Coronary artery (tissue), 2 donors: ENCODE data around the gene AQP7.

ENCODE experiments used
- DNase-seq: peaks from one replicate; pipeline ENCODE4 v3.0.0-alpha.2; 2017; ENCODE audit warnings: low spot score
- H3K27ac ChIP-seq, 2 donors: fragments of 200-600 bp; sonication (generic); one replicate each; pipeline ENCODE4 v1.5.1; 2016 to 2019
- H3K4me3 ChIP-seq: fragments of 200-600 bp; sonication (generic); 2 replicates; pipeline ENCODE4 v1.5.1; 2016; ENCODE audit warnings: mild to moderate bottlenecking, moderate library complexity
- TF ChIP-seq, protein P1 (sequence below): fragments of 200-600 bp; sonication (generic); IDR thresholded peaks from one replicate; pipeline ENCODE4 v1.5.1; 2019; ENCODE audit warnings: antibody characterized with exemption

The AQP7 gene

DNA sequence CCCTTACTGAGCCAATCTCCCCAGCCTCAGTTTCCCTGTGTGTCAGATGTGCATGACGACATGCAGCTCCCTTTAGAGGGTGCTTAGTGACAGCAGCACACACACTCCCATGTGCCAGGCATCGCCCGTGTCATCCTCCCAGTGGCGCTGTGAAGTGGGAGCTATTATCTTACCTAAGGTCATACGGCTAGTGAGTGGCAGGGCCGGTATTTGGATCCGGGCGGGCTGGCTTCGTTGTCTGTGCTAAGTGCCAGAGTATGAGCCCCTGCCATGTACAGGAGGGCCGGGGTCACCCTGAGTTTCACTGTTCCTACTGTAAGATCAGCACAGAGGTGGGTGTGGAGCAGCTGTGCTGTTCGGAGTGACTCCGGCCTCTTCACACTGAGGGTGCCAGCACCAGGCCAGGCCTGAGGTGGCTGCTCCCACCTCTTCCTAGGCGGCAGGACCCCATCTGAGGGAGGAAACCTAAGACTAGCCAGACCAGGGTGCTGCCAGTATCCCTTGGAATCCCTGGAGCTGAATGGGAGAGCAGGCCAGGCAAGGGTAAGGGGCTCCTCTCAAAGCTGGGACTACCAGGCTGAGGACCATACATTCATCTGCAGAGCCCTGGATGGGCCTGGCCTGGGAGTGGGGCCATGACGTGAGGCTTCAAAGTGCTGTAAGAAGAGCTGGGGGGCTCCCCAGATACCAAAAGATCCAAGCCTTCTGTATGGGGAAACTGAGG lies 22.5 kb downstream of the AQP7 start:
- TF ChIP-seq, protein P1, sequence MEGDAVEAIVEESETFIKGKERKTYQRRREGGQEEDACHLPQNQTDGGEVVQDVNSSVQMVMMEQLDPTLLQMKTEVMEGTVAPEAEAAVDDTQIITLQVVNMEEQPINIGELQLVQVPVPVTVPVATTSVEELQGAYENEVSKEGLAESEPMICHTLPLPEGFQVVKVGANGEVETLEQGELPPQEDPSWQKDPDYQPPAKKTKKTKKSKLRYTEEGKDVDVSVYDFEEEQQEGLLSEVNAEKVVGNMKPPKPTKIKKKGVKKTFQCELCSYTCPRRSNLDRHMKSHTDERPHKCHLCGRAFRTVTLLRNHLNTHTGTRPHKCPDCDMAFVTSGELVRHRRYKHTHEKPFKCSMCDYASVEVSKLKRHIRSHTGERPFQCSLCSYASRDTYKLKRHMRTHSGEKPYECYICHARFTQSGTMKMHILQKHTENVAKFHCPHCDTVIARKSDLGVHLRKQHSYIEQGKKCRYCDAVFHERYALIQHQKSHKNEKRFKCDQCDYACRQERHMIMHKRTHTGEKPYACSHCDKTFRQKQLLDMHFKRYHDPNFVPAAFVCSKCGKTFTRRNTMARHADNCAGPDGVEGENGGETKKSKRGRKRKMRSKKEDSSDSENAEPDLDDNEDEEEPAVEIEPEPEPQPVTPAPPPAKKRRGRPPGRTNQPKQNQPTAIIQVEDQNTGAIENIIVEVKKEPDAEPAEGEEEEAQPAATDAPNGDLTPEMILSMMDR: no peak
- Histone ChIP-seq H3K27ac (no peak overlapping the region), H3K4me3 (no peak overlapping the region)
- no peak for DNase-seq

GRCh38 chr9:33378121-33378795 lies 24.1 kb downstream of the AQP7 start:
- Histone ChIP-seq H3K4me3 (no peak overlapping the region), H3K27ac (no peak overlapping the region)
- TF ChIP-seq, protein P1: no peak
- DNase-seq: no peak

GRCh38 chr9:33377089-33377715 lies 25.2 kb downstream of the AQP7 start:
- H3K4me3 ChIP-seq: no peak overlapping the region
- TF ChIP-seq, protein P1: no peak
- DNase-seq: no peak
- H3K27ac ChIP-seq: no peak overlapping the region

DNA sequence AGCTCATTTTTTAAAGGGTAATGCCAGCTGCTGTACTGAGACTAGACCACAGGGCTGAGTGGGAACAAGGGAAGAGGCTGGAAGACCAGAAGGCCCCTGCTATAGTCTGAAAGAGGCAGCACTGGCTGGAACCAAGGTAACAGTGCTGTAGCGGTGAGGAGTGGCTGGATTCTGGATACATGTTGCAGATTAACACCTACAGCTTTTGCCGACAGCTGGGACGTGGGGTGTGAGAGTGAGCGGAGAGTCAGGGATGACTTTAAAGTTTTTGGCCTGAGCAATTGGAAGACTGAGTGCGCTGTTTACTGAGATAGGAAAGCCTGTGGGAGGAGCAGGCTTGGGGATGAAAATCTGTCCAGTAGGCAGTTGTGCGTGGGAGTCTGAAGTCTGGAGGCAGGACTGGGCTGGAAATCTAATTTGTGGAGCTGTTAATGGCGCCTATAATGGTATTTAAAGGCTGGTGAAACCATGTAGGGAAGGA lies 26.5 kb downstream of the AQP7 start:
- no peak for DNase-seq
- Histone ChIP-seq H3K4me3 (no peak overlapping the region), H3K27ac (peak overlapping the region in 1 of 2 donors; percentile 47)
- TF ChIP-seq, protein P1: no peak

DNA sequence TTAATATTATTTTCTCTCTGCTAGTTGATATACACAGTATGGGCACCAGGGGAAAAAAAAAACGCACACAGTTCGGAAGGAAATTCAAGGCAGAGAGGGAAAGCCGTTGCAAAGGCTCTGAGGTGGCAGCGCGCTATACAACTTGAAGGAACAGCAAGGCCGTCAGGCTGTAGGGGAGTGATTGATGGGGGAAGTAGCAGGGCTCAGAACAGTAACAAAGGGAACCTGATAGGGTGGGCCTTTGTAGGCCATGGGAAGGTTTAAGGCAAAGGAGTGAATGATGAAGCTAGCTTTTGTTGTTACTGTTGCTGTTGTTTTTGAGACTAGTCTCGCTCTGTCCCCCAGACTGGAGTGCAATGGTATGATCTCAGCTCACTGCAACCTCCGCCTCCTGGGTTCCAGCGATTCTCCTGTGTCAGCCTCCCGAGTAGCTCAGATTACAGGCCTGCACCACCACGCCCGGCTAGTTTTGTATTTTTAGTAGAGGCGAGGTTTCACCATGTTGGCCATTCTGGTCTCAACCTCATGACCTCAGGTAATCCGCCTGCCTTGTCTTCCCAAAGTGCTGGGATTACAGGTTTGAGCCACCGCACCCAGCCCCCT lies 27.0 kb downstream of the AQP7 start:
- TF ChIP-seq, protein P1: no peak
- Histone ChIP-seq H3K4me3 (no peak overlapping the region), H3K27ac (peak overlapping the region in 1 of 2 donors; percentile 47)
- no peak for DNase-seq

GRCh38 chr9:33374634-33375237 lies 27.6 kb downstream of the AQP7 start:
- Histone ChIP-seq H3K27ac (no peak overlapping the region), H3K4me3 (no peak overlapping the region)
- peak; percentile 83 for DNase-seq
- TF ChIP-seq, protein P1: peak; percentile 66
